Coronary artery (tissue), 2 donors: ENCODE data around the gene RNU1-3.
"Not testable (repeated sequence)": the region's sequence is repeated elsewhere in the genome, so short reads cannot be mapped to it uniquely, and the experiment has no call there.

Experiments
- DNase-seq: peaks from one replicate; pipeline ENCODE4 v3.0.0-alpha.2; 2017; ENCODE audit warnings: low spot score
- H3K27ac ChIP-seq, 2 donors: fragments of 200-600 bp; sonication (generic); one replicate each; pipeline ENCODE4 v1.5.1; 2016 to 2019
- H3K4me3 ChIP-seq: fragments of 200-600 bp; sonication (generic); 2 replicates; pipeline ENCODE4 v1.5.1; 2016; ENCODE audit warnings: mild to moderate bottlenecking, moderate library complexity
- CTCF ChIP-seq: fragments of 200-600 bp; sonication (generic); IDR thresholded peaks from one replicate; pipeline ENCODE4 v1.5.1; 2019; ENCODE audit warnings: antibody characterized with exemption

The RNU1-3 gene

GRCh38 chr1:16632044-16632850 is 34.5 kb downstream of the RNU1-3 start:
- H3K27ac ChIP-seq, DNase-seq, H3K4me3 ChIP-seq: not testable (repeated sequence)

DNA sequence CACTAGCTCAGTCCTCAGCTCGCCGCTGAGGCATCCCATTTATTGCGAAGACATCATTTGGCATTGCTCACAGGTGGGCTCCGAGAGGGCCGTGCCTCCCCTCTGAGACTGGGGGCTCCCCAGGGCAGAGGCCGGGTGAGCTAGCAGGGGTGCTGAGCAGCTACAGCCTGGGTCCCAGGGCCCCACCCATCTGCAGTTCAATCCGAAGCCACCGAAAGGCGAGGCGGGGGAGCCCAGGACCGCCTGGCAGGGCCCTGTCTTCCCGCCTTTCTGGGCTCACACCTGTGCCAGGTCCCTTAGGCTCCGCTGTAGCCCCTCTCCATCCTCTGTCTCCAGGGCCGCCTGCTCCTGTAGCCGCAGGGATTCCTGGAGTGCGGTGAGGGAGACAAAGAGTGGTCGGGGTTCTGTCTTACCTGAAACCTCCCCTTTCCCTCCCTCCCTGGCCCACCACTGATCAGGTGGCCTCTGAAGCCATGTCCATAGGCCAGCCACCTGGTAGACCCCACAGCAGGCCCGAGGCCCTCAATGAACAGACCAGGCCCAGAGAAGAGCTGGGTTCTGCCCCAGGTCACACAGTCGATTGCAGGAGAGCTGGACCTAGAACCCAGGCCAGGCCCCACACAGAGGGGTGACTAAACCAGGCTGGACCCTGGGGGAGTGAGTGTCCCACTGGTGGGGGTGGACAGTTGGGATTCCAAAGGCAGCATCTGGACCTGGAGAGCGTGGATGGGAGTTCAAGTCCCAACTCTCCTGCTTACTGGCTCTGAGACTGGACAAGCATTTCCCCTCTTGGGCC is 35.3 kb downstream of the RNU1-3 start:
- TF ChIP-seq CTCF = no peak
- peak; percentile 85 for DNase-seq
- no peak overlapping the region for H3K27ac ChIP-seq
- H3K4me3 ChIP-seq = no peak overlapping the region

DNA sequence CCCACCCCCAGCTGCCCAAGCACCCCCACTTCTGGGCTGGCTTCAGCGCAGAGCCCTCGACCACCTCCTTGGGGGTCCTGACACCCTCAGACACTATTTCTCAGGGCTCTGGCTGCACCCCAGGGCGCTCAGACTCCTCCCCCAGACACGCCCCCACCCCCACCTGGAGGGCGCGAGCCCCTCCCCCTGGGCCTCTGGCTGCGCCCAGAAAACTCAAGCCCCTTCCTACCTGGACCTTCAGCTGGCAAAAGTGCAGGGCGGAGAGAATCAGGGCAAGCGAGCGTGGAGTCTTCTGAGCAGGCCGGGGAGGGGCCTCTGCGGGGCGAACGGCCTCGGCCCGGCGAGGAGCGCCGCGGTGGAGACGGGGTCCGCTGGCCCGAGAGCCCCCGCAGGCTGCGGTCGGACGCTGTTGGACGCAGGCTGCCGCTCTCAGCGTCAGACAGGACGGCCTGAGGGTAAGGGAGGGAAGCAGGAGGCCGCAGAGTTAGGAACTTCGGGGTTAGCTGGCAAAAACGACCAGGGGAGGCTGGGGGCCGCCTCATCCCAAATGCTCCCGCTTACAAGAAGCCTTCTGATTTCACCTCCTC is 36.0 kb downstream of the RNU1-3 start:
- no peak overlapping the region for H3K27ac ChIP-seq
- TF ChIP-seq CTCF = no peak
- DNase-seq = peak; percentile 81
- no peak overlapping the region for H3K4me3 ChIP-seq

DNA sequence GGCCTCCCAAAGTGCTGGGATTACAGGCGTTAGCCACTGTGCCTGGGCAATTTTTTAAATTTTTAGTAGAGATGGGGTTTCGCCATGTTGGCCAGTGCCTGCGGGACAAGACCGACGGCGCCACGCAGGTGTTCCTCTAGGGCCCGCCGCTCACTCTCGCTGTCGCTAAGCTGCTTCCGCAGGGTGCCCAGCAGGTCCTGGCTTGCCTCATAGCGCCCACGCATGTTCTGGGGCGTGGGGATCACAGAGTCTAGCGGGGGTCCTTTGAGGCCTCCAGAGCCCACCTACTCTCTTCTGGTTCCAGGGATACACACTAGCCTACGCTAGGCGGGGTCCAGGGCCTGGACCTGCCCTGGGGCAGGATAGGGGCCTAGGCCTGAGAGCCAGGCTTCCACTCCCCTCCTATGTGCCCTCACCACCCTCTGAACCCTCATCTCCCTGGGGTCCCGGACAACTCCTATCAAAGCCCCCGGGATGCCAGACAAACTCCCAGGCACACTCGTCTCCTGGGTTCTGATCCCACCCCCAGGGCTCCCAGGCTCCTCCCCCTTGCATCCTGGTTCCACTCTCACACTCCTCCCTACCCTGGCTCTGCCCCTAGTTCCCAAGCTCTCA is 36.7 kb downstream of the RNU1-3 start:
- H3K4me3 ChIP-seq = not testable (repeated sequence)
- peak; percentile 82 for DNase-seq

GRCh38 chr1:16628361-16629111 is 38.2 kb downstream of the RNU1-3 start:
- no peak for TF ChIP-seq CTCF
- no peak overlapping the region for H3K27ac ChIP-seq
- peak; percentile 85 for DNase-seq
- H3K4me3 ChIP-seq = no peak overlapping the region

More for the DNA sequence above, 36.7 kb downstream of the RNU1-3 start:
- H3K27ac ChIP-seq = not testable (repeated sequence)

- H3K27ac ChIP-seq, DNase-seq, H3K4me3 ChIP-seq: not testable (repeated sequence)
These were observed 40.3 kb downstream of the RNU1-3 start for GRCh38 chr1:16626409-16626983.

DNA sequence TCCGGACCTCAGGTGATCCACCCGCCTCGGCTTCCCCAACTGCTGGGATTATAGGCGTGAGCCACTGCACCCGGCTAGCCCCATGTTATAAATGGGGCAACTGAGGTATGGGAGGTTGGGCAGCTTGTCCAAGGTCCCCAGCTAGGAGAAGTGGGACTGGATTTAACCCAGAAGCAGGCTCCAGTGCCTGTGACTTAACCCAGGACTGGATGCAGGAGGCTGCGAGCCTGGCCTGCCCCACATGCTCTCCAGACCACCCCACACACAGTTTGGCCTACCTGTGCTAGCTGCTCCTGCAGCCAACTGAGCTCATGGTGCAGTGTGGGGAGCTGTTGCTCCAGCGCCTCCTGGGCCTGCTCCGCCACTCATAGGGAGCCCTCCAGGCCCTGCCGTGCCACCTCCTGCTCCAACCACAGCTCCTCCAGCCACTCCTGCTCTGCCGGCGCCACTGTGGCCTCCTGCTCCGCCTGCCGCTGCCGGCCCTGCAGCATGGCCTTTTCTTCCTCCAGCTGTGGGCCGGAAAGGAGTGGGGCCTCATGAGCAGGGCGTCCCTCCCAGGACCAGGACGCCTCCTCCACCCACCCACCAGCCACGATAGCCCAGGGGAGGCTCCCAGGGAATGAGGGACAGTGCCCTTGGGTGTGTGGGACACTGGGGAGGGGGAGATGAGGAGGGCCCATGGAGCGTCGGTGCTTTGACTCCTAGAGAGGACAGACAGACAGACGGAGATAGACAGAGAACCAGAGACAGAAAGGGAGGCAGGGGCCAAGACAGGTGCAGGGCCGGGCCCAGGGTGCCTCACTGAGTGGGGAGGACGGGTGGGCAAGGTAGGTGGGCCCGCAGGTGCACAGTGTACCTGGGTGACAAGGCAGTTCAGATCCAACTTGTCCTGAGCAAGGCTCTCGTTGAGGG is 41.0 kb downstream of the RNU1-3 start:
- no peak overlapping the region for H3K4me3 ChIP-seq
- DNase-seq = peak; percentile 89
- no peak for TF ChIP-seq CTCF
- no peak overlapping the region for H3K27ac ChIP-seq

- DNase-seq = peak; percentile 88
- not testable (repeated sequence) for H3K4me3 ChIP-seq, H3K27ac ChIP-seq
These were observed 42.7 kb downstream of the RNU1-3 start for GRCh38 chr1:16623812-16624719.

DNA sequence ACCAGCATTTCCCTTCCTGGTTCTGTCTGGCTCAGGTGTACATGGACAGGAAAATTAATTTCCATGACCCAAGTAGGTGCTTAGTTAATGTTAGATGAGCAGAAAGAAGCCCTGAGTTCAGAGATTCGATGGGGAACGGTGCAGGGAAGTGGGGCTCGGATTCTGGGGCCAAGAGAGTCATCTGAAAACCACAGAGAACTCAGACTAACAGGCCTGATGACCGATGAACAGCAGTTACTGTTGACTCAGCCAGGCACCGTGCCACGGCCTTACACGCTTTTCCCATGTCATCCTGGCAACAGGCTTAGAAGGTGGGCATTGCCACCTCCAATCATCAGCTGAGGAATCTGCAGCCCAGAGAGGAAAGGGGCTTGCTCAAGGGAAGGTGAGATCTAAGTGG is 43.4 kb downstream of the RNU1-3 start:
- not testable (repeated sequence) for H3K27ac ChIP-seq, H3K4me3 ChIP-seq
- DNase-seq = peak; percentile 82

- H3K27ac ChIP-seq, H3K4me3 ChIP-seq: not testable (repeated sequence)
- DNase-seq = peak; percentile 82
These were observed 45.0 kb downstream of the RNU1-3 start for GRCh38 chr1:16621681-16622315.
